GM19463 (cell line): ENCODE data around the gene SCFD1.
"Not testable (repeated sequence)": the region's sequence is repeated elsewhere in the genome, so short reads cannot be mapped to it uniquely, and the experiment has no call there.

Source experiments
- ATAC-seq: cut with Tn5 transposase; IDR thresholded peaks from one replicate; pipeline ENCODE4 v1.9.1; 2021; ENCODE audit warnings: mild to moderate bottlenecking, moderate library complexity; ENCODE audit not compliant: unreplicated experiment

The SCFD1 gene

DNA sequence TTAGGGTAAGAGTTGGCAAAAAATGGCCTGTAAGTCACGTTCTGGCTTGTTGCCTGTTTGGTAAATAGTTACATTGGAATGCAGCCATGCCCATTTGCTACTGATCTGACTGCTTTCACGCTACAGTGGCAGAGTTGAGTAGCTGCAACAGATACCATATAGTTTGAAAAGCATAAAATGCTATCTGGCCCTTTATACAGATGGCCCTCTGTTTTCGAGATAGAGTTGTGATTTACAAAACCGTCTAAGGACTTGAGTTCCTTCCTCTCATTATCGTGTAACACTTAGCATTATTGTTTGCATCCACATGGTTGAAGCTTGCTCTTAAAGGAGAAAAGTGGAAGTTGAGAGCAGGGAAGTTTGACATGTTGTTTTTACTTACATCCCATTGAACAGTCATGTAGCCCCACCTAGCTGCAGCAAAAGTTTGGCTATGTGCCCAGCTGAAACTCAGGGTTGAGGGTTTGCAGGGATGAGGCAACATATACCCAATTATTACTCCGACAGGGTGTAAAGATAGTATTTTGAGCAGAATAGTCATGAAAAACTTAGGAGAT lies 11.3 kb upstream of the SCFD1 start:
- no peak for ATAC-seq

DNA sequence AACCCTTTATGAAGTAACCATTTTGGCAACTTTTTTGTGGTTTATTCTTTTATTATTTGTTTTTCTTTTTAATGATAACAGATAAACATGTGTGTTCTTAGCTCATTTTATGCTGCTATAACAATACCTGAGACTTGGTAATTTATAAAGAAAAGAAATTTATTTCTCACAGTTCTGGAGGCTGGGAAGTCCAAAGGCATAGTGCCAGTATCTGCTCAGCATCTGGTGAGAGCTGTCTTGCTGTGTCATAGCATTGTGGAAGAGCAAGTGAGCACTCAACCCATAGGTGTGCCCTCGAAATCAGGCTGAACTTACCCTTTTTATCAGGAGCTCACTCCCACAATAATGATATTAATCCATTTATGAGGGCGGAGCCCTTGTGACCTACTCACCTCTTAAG lies 8.0 kb upstream of the SCFD1 start:
- no peak for ATAC-seq

DNA sequence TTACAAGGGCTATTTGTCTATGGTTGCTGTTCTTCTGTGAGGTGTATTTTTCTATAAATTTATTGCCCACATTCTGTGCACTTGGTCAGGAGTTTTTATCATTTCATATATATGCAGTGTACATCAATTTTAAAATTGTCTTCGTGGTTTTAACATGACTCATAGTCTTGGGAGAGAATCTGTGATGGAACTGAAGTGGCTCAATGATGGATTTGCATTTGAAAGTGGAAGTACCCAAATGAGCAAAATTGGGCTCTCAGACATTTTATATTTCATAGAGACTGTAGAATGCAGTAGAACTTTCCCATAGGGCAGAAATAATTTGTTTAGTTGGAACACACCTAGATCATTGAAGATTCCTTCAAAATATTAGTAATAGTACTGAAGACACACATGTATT lies 1.9 kb upstream of the SCFD1 start:
- ATAC-seq: peak; percentile 32

DNA sequence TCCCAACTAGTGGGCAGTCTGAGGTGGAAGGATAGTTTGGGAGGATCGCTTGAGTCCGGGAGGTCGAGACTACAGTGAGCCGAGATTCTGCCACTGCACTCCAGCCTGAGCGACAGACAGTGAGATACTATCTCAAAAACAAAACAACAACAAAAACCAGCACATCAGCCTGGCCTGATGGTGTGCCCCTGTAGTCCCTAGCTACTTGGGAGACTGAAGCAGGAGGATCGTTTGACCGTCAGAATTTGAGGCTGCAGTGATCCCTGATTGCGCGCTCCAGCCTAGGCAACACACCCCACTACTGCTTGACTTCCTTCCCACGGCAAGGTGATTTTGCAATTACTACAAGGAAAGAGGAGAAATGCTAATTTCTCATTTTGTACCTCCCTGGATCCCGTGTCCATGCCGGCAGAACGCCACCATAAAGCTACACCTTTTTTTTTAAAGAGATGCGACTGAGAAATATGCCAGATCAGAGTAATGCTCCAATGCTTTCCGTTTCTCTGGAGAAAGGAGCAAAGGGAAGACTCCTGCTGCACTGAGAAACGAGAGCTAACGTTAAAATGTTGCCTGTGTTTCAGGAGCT lies 672 bp upstream of the SCFD1 start:
- peak; percentile 3 for ATAC-seq

DNA sequence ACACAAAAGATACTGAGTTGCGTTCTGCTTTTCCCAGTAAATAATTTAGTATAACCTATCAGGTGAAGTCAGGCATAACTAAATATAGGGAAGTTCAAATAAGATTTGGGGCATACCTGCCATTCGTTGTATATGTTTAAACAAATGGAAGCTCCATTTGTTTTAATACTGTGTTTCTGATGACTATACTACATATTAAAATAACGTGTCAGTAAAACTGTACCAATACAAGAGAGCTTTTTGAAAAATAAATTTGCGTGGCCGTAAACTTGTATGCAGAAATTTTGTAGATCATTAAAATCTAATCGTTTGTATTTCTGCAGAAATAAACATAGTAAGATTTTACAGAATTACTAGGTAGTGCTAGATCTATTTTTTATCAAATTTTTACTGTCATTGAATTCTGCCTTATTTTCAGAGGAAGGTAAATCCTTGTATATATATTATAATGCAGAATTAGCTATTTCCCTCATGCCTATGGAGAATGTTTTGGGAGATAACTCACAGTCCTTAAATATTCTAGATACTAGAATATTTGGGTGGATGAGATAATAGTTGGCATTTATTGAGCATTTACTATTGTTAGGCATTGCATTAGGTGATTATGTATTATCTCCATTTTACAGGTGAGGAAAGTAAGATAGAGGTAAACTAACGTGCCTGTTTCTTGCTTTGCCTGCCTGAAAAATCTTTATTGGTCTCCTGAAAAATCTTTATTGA lies 1.5 kb downstream of the SCFD1 start:
- ATAC-seq: no peak

DNA sequence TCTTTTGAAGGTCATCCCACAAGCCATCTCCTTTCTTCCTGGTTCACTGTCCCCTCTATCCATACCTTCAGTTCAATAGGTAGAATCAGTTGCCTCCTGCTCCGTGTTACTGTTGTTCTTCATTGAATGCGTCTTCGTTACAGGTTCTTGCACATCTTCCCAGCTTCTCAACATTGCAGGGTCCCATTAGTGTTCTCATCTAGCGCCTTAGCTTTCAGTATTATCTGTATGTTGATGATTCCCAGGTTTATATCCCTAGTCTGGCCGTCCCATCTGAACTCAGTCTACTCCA lies 2.0 kb downstream of the SCFD1 start:
- ATAC-seq: no peak

DNA sequence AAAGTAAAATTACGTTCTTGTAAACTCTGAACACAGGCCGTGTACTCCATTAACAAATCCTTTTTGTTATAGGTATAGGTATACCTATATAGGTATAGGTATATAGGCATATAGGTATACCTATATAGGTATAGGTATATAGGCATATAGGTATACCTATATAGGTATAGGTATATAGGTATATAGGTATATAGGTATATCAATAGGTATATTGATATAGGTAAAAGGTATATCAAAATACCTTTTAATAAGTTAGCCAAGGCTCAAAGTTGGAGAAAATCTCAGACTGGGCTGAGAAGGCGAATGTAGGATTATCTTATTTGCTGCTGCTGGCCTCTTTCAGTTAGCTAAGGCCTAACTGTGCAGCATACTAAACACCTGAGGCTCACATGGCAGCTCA lies 3.4 kb downstream of the SCFD1 start:
- no peak for ATAC-seq

DNA sequence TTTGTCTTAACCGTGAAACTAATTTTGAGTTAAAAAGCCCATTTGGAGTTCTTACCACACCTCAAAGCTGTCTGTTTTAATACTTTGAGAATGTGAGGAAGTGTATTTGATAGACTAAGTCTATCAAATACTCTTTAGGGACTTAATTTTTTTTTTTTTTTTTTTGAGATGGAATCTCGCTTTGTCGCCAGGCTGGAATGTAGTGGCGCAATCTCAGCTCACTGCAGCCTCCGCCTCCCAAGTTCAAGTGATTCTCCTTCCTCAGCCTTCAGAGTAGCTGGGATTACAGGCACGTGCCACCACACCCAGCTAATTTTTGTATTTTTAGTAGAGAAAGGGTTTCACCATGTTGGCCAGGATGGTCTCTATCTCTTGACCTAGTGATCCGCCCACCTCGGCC lies 7.3 kb downstream of the SCFD1 start:
- not testable (repeated sequence) for ATAC-seq

DNA sequence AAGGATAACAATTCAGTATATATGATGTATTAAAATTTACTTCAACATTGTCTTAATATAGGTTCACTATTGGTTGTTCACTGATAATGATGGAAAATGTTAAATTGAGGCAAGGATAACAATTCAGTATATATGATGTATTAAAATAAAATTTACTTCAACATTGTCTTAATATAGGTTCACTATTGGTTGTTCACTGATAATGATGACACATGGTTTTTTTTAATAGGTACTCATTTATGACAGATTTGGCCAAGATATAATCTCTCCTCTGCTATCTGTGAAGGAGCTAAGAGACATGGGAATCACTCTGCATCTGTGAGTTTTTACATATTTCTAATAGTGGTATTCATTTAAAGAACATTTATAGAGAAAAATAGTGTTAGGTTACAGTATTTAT lies 8.1 kb downstream of the SCFD1 start:
- no peak for ATAC-seq

DNA sequence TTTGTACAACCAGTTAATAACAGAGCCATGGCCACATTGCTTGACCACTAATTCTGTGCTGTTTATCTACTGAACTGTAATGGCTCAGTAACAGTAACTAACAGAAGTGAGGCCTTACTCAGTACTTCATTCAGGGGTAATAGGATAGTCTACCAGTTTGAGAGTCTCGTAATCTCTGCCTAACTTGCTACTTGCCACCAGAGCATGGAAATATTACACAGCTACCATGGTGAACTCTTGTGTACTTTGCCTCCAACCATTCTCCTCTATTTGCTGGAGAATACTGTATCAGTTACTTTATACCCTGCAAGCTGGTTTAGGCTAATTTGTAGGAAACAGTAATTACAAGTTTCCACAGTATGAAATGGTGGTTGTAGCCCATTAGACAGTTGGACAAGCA lies 10.6 kb downstream of the SCFD1 start:
- ATAC-seq: no peak

DNA sequence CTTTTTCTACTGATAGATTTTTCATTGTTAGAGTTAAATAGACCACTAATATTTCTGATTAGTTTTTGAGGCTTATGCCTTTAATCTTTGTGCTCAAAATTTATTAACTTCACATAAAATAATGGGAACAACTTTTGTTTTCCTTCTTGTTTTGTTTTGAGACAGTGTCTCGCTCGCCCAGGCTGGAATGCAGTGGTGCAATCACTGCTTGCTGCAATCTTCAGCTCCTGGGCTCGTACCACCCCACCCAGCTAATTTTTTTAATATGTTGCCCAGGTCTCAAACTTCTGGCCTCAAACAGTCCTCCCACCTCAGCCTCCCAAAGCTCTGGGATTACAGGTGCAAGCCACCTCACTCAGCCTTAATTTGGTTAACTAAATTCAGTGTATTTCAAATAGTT lies 16.8 kb downstream of the SCFD1 start:
- no peak for ATAC-seq

DNA sequence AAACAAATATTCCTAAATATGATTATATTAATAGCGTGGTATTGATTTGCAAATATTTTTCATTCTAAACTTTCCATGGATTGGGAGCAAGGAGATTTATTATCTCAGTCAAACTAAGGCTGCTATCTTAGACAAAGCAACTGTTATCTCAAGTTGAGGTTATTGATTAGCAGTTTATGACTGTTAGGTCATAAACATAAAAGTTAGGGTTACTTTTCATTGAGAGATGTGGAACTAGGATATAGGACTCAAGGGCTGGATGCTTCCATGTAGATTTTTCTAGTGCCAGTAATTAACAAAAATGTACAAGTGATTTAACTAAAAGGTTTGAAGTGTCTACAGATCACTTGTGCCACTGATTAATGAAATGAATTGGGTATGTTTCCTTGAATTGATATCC lies 19.1 kb downstream of the SCFD1 start:
- no peak for ATAC-seq

DNA sequence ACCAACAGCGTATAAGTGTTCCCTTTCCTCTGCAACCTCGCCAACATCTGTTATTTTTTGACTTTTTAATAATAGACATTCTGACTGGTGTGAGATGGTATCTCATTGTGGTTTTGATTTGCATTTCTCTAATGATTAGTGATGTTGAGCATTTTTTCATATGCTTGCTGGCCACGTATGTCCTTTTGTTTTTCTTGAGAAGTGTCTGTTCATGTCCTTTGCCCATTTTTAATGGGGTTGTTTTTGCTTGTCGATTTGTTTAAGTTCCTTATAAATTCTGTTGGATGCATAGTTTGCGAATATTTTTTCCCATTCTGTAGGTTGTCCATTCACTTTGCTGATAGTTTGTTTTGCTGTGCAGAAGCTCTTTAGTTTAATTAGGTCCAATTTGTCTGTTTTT lies 22.3 kb downstream of the SCFD1 start:
- ATAC-seq: not testable (repeated sequence)

DNA sequence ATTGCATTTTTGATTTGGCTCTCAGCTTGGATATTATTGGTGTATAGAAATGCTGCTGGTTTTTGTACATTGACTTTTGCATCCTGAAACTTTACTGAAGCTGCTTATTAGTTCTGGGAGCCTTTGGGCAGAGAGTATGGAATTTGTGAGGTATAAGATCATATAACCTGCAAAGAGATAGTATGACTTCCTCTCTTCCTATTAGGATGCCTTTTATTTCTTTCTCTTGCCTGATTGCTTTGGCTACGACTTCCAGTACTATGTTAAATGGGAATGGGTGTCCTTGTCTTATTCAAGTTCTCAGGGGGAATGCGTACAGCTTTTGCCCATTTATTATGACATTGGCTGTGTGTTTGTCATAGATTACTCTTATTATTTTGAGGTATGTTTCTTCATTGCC lies 23.5 kb downstream of the SCFD1 start:
- ATAC-seq: no peak

DNA sequence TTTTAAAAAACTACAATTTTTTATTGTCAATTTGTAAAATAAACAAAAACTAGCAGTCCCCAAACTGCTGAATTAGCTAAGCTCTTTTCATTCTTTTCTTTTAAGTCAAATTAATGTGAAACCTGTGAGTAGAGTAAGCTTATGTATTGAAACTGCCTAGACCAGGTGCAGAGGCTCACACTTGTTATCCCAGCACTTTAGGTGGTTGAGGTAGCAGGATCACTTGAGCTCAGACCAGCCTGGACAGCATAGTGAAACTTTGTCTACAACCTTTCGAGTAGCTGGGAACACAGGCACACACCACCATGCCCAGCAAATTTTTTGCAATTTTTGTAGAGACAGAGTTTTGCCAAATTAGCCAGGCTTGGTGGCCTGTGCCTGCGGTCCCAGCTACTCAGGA lies 26.4 kb downstream of the SCFD1 start:
- ATAC-seq: no peak

DNA sequence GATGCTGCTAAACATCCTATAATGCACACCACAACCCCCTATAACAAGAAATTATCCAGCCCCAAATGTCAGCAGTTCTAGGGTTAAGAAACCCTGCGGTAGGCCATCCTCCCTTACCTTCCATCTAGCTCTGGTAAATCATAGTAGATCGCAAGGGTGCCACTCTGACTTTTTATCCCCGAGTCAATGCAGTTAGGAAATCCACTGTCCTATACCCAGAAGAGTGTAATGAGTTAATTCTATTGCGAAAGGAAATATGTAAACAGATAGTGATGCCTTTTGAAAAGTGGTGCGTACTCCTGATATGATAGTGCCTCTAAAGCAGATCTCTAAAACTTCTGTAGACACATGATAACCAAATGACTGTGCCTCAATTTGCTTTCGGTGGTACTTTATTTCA lies 29.8 kb downstream of the SCFD1 start:
- ATAC-seq: no peak

DNA sequence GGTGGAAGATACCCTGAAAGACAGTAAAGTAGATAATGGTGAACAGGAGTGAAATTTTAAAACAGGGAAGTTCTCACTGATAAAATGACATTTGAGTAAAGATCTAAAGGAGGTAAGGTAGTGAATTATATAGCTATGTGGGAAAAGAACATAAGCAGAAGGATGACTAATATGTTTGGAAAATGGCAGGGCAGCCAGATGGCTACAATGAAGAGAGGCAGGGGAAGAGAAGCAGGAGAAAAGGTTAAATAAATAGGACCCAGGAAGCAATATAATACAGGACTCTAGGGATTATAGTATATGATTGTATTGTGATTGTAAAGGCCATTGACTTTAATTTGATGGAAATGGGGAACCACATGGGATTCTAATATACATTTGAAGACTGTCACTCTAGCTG lies 33.0 kb downstream of the SCFD1 start:
- no peak for ATAC-seq

DNA sequence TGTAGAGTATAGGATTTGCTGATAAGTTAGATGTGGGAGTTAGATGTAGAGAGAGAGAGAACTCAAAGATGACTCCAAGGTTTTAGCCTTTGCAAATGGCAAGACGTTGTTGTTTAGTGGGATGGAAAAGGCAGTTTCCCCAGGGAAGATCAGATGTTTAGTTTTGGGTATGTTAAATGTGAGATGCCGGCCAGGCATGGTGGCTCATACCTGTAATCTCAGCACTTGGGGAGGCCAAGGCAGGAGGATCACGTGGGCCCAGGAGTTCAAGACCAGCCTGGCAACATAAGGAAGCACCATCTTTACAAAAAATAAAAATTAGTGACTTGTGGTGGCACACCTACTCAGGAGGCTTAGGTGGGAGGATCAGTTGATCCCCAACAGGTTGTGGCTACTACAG lies 33.5 kb downstream of the SCFD1 start:
- no peak for ATAC-seq

DNA sequence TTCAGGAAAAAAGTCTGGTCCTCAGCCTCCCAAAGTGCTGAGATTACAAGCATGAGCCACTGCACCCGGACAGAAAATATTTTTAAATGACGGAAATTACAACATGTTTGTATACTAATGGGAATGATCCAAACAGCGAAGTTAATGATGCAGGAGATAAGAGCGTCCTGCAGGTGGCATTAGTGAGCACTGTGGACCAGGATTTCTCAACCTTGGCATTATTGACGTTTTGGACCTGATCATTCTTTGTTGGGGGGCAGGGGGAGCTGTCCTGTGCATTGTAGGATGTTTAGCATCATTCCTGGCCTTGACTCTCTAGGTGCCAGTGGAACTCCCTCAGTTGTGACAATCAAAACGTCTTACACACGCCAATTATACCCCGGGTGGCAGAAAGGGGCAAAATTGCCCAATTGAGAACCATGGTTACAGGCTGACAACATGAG lies 34.1 kb downstream of the SCFD1 start:
- ATAC-seq: no peak

DNA sequence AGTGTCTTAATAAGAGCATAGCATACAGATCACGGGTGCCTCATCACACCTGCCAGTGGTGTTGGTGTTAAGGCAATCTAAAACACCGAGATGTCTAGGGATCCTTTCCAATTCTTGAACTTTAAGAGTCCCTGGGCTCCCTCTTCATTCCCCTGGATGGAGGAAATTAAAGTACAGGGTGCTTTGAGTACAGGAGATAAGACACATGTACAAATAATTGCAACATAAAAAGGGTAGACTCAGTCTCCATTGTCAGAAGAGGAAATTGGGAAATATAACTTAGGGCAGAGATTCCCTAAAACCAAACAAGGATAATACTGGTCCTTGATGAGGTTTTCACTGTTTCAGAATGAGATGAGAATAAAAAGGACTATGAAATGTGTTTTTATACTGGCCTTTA lies 34.9 kb downstream of the SCFD1 start:
- ATAC-seq: no peak

DNA sequence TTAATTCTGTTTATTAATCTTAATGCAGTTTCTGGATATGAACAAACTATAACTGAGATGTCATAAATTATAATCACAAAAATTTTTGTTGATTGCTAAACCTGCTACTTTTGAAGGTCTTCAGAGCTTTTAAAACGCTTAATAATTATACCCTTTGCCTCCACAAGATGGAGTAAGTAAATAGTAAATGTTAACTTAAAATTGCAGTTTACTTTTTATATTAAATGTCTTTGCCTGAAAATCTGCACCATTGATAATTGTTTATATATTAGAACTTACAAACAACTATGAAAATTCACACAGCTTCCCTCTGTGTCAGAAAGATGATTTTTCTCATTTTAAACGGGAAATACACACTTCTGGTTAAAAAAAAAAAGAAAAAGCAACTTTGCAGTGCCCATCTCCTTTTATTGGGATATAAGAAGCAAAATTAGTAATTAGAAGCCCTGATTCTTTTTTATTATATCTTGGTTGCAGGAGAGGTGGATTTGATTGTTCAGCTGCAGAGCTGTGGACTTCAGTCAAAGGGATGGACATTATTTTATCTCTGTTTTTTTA lies 35.6 kb downstream of the SCFD1 start:
- ATAC-seq: no peak

DNA sequence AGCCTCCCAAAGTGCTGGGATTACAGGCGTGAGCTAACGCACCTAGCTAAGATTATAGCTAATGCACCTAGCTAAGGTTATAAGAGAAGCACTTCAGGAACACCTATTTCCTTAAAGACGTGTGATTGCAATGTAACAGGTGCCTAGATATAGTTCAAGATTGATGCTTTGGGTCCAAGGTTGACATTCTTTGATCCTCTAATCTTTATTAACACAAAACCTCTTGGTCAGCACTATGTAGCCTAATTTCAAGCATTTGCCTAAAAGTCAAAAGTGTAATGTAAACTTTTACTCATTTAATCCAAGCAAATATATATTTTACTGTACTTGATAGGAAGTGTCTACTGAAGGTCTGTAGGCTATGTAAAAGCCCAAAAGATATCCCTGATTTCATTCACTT lies 36.5 kb downstream of the SCFD1 start:
- ATAC-seq: no peak

DNA sequence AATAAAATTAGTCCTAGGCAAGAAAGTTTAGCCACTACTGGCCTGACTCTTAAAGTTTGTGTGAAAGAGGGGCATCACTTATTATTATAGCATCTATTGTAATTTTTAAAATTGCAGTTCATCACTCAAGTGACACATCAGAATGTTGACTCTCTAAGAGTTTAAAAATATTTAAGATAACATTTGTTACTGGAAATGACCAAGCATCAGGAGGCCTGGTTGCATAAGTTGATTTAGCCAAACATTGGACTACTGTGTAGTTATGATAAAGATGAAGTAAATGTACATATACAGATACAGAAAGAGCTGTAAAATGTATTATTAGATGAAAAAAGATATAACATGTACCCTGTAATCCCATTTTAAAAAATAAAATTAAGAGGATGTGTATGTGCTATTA lies 47.5 kb downstream of the SCFD1 start:
- ATAC-seq: no peak
